ENCODE data around the gene BMERB1.

- TF ChIP-seq, protein P1, sequence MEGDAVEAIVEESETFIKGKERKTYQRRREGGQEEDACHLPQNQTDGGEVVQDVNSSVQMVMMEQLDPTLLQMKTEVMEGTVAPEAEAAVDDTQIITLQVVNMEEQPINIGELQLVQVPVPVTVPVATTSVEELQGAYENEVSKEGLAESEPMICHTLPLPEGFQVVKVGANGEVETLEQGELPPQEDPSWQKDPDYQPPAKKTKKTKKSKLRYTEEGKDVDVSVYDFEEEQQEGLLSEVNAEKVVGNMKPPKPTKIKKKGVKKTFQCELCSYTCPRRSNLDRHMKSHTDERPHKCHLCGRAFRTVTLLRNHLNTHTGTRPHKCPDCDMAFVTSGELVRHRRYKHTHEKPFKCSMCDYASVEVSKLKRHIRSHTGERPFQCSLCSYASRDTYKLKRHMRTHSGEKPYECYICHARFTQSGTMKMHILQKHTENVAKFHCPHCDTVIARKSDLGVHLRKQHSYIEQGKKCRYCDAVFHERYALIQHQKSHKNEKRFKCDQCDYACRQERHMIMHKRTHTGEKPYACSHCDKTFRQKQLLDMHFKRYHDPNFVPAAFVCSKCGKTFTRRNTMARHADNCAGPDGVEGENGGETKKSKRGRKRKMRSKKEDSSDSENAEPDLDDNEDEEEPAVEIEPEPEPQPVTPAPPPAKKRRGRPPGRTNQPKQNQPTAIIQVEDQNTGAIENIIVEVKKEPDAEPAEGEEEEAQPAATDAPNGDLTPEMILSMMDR (IDR thresholded peaks at IDR 0.05) = no peak
- TF ChIP-seq POLR2A (IDR thresholded peaks at IDR 0.05) = no peak
These were observed 144.4 kb downstream of the BMERB1 start for GRCh38 chr16:15578824-15579223.
